DND-41 (cell line): ENCODE measurements around the gene TSC22D1.

Source experiments
- EZH2 ChIP-seq: IDR thresholded peaks from 3 replicates; pipeline ENCODE4 v1.6.1; 2012; ENCODE audit warnings: borderline replicate concordance, low read depth, mild to moderate bottlenecking, moderate library complexity, low read length, inconsistent platforms; ENCODE audit not compliant: severe bottlenecking
- TF ChIP-seq, protein P1 (sequence below): IDR thresholded peaks from 2 replicates; pipeline ENCODE4 v1.5.1; 2012; ENCODE audit warnings: borderline replicate concordance, low read length, moderate library complexity, mild to moderate bottlenecking; ENCODE audit not compliant: poor library complexity, severe bottlenecking; ENCODE audit errors: extremely low read depth

DNA sequence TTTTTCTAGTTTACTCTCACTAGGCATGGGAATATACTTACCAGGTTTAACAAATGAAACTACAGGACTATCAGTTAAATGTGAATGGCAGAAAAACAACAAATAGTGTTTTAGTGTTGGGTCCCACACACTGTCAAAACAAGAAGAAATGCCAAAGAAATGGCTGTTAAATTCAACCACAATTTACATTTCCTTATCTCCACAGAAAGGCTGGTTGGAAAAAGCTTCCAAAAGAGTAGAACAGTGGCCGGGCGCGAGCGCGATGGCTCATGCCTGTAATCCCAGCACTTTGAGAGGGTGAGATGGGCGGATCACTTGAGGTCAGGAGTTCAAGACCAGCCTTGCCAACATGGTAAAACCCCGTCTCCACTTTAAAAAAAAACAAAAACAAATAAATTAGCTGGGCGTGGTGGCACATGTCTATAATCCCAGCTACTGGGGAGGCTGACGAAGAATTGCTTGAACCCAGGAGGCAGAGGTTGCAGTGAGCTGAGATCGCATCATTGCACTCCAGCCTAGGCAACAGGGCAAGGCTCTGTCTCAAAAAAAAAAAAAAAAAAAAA is 136.0 kb downstream of the TSC22D1 start:
- TF ChIP-seq, protein P1, sequence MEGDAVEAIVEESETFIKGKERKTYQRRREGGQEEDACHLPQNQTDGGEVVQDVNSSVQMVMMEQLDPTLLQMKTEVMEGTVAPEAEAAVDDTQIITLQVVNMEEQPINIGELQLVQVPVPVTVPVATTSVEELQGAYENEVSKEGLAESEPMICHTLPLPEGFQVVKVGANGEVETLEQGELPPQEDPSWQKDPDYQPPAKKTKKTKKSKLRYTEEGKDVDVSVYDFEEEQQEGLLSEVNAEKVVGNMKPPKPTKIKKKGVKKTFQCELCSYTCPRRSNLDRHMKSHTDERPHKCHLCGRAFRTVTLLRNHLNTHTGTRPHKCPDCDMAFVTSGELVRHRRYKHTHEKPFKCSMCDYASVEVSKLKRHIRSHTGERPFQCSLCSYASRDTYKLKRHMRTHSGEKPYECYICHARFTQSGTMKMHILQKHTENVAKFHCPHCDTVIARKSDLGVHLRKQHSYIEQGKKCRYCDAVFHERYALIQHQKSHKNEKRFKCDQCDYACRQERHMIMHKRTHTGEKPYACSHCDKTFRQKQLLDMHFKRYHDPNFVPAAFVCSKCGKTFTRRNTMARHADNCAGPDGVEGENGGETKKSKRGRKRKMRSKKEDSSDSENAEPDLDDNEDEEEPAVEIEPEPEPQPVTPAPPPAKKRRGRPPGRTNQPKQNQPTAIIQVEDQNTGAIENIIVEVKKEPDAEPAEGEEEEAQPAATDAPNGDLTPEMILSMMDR = no peak
- no peak for TF ChIP-seq EZH2
